OCI-LY3 (cell line): ENCODE measurements around the gene JAK2.

Experiments used
- EZH2phosphoT487 ChIP-seq: fragments of 200-600 bp; shearing (Covaris generic); IDR thresholded peaks from 2 replicates; pipeline ENCODE4 v1.6.1; 2018; ENCODE audit warnings: antibody characterized with exemption, mixed run types, low read depth
- TF ChIP-seq, protein P1 (sequence below): fragments of 200-600, 300-600 bp; sonication (generic); IDR thresholded peaks from 2 replicates; pipeline ENCODE4 v1.5.1; 2014; ENCODE audit warnings: antibody characterized with exemption, low read length, low read depth

- TF ChIP-seq, protein P1, sequence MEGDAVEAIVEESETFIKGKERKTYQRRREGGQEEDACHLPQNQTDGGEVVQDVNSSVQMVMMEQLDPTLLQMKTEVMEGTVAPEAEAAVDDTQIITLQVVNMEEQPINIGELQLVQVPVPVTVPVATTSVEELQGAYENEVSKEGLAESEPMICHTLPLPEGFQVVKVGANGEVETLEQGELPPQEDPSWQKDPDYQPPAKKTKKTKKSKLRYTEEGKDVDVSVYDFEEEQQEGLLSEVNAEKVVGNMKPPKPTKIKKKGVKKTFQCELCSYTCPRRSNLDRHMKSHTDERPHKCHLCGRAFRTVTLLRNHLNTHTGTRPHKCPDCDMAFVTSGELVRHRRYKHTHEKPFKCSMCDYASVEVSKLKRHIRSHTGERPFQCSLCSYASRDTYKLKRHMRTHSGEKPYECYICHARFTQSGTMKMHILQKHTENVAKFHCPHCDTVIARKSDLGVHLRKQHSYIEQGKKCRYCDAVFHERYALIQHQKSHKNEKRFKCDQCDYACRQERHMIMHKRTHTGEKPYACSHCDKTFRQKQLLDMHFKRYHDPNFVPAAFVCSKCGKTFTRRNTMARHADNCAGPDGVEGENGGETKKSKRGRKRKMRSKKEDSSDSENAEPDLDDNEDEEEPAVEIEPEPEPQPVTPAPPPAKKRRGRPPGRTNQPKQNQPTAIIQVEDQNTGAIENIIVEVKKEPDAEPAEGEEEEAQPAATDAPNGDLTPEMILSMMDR, result no peak
- TF ChIP-seq EZH2phosphoT487, result no peak
These were observed 161.2 kb downstream of the JAK2 start for GRCh38 chr9:5146241-5146640.
